ENCODE measurements around the gene INSR.

GRCh38 chr19:7247155-7247554 is 47.1 kb downstream of the INSR start:
- no peak for TF ChIP-seq ZBTB33 (IDR thresholded peaks at IDR 0.05; ENCODE audit: borderline replicate concordance, low read depth)
- no peak for TF ChIP-seq FOXM1 (IDR thresholded peaks at IDR 0.05; ENCODE audit: low read depth)
- TF ChIP-seq, protein P1, sequence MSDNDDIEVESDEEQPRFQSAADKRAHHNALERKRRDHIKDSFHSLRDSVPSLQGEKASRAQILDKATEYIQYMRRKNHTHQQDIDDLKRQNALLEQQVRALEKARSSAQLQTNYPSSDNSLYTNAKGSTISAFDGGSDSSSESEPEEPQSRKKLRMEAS (IDR thresholded peaks at IDR 0.05; ENCODE audit: low read depth), result no peak
- TF ChIP-seq, protein P2, sequence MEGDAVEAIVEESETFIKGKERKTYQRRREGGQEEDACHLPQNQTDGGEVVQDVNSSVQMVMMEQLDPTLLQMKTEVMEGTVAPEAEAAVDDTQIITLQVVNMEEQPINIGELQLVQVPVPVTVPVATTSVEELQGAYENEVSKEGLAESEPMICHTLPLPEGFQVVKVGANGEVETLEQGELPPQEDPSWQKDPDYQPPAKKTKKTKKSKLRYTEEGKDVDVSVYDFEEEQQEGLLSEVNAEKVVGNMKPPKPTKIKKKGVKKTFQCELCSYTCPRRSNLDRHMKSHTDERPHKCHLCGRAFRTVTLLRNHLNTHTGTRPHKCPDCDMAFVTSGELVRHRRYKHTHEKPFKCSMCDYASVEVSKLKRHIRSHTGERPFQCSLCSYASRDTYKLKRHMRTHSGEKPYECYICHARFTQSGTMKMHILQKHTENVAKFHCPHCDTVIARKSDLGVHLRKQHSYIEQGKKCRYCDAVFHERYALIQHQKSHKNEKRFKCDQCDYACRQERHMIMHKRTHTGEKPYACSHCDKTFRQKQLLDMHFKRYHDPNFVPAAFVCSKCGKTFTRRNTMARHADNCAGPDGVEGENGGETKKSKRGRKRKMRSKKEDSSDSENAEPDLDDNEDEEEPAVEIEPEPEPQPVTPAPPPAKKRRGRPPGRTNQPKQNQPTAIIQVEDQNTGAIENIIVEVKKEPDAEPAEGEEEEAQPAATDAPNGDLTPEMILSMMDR (IDR thresholded peaks at IDR 0.05), result no peak
- TF ChIP-seq GABPA (IDR thresholded peaks at IDR 0.05; ENCODE audit: low read depth), result no peak
- no peak for TF ChIP-seq GATA2 (CRISPR knock-in tag; IDR thresholded peaks at IDR 0.05)
